Inflammatory macrophage treated with lipopolysaccharide for 4 hours (primary cell): ENCODE data around the gene IGSF9B.

Source experiments
- DNase-seq: peaks from one replicate; pipeline ENCODE4 v3.0.0-alpha.2; 2020

IGSF9B gene

GRCh38 chr11:133934599-133935550 lies 21.9 kb downstream of the IGSF9B start:
- no peak for DNase-seq

- DNase-seq, result no peak
Measured at GRCh38 chr11:133934096-133934495, 22.7 kb downstream of the IGSF9B start.

- DNase-seq, result no peak
Measured at GRCh38 chr11:133931449-133932060, 25.2 kb downstream of the IGSF9B start.

- DNase-seq, result no peak
Measured at GRCh38 chr11:133930767-133931448, 25.9 kb downstream of the IGSF9B start.

GRCh38 chr11:133930053-133930766 lies 26.6 kb downstream of the IGSF9B start:
- no peak for DNase-seq

- no peak for DNase-seq
Measured at GRCh38 chr11:133929401-133930052, 27.2 kb downstream of the IGSF9B start.

- DNase-seq, result no peak
Measured at GRCh38 chr11:133928628-133929059, 28.1 kb downstream of the IGSF9B start.

GRCh38 chr11:133927690-133928627 lies 28.8 kb downstream of the IGSF9B start:
- DNase-seq, result peak; percentile 13

GRCh38 chr11:133926466-133927246 lies 30.1 kb downstream of the IGSF9B start:
- DNase-seq, result no peak

GRCh38 chr11:133925756-133926155 lies 31.0 kb downstream of the IGSF9B start:
- no peak for DNase-seq

- no peak for DNase-seq
Measured at GRCh38 chr11:133924661-133925060, 32.1 kb downstream of the IGSF9B start.

- no peak for DNase-seq
Measured at GRCh38 chr11:133922078-133922870, 34.5 kb downstream of the IGSF9B start.

GRCh38 chr11:133921513-133921912 lies 35.3 kb downstream of the IGSF9B start:
- no peak for DNase-seq

- no peak for DNase-seq
Measured at GRCh38 chr11:133921026-133921425, 35.7 kb downstream of the IGSF9B start.

- no peak for DNase-seq
Measured at GRCh38 chr11:133920109-133920990, 36.4 kb downstream of the IGSF9B start.

- no peak for DNase-seq
Measured at GRCh38 chr11:133919330-133920108, 37.2 kb downstream of the IGSF9B start.

- DNase-seq, result no peak
Measured at GRCh38 chr11:133918608-133919260, 38.0 kb downstream of the IGSF9B start.
